Measurements from ENCODE around the gene GNG14.
A peak's percentile ranks its signal among the peaks of the same experiment; 100 is the strongest.
"Not testable (repeated sequence)": the region's sequence is repeated elsewhere in the genome, so short reads cannot be mapped to it uniquely, and the experiment has no call there.

GNG14 gene

DNA sequence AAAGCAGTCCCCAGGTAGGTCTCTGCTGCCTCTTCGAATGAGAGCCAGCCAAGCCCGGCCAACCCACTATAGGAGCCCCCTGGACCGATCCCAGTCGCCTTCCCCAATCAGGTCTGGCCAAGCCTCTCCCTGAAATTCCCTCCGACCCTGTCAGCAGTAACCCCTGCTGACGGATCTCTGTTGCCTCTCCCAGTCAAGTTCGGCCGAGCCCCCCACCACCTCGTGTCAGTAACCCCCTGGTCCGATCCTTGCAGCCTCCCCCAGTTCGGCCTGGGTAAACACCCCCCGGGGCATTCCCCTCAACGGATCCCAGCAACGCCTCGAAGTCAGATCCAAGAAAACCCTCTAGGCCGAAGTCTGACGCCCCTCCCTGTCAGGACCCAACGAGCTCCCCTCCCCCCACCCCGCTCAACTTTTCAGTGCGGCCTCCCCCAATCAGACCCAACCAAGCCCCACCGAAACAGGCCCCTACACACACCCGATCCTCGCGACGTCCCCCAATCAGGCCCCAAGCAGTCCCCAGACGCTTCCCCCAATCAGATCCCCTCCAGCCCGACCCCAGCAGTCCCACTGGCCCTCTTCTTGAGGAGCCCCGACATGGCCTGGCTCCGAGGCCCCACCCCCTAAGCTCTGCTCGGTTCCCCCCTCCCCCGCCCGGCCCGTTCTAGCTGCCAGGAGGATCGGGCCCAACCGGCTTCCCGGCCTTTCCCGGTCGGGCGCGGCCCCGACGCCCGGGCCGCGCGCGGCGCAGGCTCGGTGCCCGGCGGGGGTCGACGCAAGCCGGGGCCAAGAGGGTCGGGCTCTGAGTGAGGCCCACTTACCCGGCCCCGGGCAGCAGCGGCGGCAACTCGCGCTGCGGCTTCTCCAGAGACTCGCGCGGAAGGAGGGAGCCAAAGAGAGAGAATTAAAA, 34.1 kb downstream of the GNG14 start:
- H3K4me3 ChIP-seq (ENCODE audit: low read depth, low read length): peak overlapping the region; percentile 89

- peak overlapping the region; percentile 89 for H3K4me3 ChIP-seq (ENCODE audit: low read depth, low read length)
These were observed 35.0 kb downstream of the GNG14 start for GRCh38 chr19:12722566-12723380.

DNA sequence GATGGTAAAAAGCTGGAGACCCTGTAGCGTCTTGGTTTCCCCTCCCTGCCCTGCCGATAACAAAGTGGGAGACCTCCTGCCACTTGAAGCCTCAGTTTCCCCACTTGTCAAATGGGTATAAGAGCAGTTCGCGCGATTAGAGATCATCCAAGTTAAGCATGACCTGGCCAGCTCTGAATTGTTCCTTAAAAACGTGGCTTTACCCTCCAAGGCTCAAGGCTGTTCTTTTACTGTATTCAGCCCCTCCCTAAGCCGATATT, 35.5 kb downstream of the GNG14 start:
- peak overlapping the region; percentile 89 for H3K4me3 ChIP-seq (ENCODE audit: low read depth, low read length)

- peak within 1 kb of the TSS; percentile 89 for H3K4me3 ChIP-seq (ENCODE audit: low read depth, low read length)
These were observed 36.0 kb downstream of the GNG14 start, which contains the start of gene TNPO2 for GRCh38 chr19:12723641-12724426. TNPO2 (minus strand) TSS chr19:12723932; CDS start chr19:12720977, 2,955 bp downstream.

- not testable (repeated sequence) for H3K4me3 ChIP-seq (ENCODE audit: low read depth, low read length)
These were observed 37.8 kb downstream of the GNG14 start for GRCh38 chr19:12725612-12726011.

GRCh38 chr19:12726988-12727316, 39.2 kb downstream of the GNG14 start:
- H3K4me3 ChIP-seq (ENCODE audit: low read depth, low read length): no peak overlapping the region

DNA sequence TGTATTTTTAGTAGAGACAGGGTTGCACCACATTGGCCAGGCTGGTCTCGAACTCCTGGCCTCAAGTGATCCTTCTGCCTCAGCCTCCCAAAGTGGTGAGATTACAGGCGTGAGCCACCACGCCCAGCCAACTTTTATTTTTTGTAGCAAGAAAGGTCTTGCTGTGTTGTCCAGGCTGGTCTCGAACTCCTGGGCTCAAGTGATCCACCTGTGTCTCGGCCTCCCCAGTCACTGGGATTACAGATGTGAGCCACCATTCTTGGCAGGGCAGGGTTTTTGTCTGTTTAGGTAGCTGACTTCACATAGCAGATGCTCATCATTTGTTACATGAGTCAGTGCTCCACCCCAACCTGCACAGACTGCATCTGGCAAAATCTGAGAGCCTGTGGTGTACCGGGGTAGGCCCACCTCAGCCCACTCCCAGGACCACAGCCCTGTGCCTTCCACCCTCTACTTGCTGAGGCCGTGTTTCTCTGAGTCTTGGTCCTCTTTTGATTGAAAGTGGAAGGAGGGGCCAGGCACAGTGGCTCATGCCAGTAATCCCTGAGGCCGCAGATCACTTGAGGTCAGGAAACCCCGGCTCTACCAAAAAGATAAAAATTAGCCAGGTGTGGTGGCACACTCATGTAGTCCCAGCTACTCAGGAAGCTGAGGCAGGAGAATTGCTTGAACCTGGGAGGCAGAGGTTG, 40.1 kb downstream of the GNG14 start:
- H3K4me3 ChIP-seq (ENCODE audit: low read depth, low read length): no peak overlapping the region

DNA sequence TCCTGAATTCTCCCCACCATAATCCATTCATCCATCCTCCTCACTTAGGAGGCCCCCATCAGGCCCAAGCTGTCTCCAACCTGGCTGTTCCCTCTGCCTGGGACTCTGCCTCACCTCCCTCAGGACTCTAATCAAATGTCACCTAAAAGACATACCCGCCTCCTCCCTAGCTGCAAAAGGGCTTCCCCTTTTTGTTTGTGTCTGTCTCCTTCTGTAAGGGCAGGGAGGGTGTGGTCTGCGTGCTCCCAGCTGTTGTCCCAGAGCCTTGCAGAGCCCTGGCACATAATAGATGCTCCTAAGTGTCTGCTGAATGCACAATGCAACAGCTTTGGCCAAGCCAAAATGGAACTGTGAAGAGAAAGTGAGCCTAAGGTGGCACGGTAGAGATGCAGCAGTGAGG, 42.3 kb downstream of the GNG14 start:
- no peak overlapping the region for H3K4me3 ChIP-seq (ENCODE audit: low read depth, low read length)

GRCh38 chr19:12731337-12731736, 43.5 kb downstream of the GNG14 start:
- H3K4me3 ChIP-seq (ENCODE audit: low read depth, low read length): no peak overlapping the region

GRCh38 chr19:12733369-12734214, 45.8 kb downstream of the GNG14 start:
- peak overlapping the region; percentile 93 for H3K4me3 ChIP-seq (ENCODE audit: low read depth, low read length)

DNA sequence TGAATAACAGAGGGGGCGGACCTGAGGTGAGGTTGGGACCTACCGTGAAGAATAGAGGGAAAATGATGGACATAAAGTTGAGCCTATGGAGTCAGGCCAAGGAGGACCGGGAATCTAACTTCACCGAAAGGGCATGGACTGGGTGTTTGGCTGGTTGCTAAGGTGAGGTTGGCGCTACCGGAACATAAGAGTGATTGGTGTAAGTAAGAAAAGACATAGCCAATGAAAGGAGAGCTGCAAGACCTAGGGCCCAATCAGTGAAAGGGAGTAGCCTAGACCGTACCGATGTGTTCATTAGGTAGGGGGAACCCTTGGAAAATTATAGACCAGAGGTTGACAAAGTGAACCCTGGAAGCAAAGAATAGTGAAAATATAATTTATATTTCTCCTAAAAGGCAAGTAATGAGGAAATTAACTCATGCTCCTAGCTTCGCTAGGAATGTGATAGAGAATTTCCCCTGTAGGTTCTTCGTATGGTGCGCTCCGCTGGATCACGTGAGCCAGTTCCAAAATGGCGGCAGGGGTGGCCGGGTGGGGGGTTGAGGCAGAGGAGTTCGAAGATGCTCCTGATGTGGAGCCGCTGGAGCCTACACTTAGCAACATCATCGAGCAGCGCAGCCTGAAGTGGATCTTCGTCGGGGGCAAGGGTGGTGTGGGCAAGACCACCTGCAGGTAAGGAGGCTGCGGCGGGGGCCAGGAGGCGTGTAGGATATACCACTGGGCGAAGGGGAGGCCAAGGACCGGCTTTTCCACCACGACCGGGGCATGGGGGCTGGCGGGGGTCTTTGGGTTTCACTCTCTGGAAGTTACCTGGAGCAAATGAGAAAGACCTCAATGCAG, 49.4 kb downstream of the GNG14 start, which contains the start of gene GET3:
GET3 (plus strand) TSS at position 503 of the 840 bp plus-strand sequence; CDS start at position 512, 9 bp downstream.
- peak within 1 kb of the TSS; percentile 92 for H3K4me3 ChIP-seq (ENCODE audit: low read depth, low read length)

GRCh38 chr19:12737835-12738351, 50.1 kb downstream of the GNG14 start:
- H3K4me3 ChIP-seq (ENCODE audit: low read depth, low read length): peak overlapping the region; percentile 92

All from iPS-11a (cell line).